Aortic smooth muscle cell (primary cell): ENCODE results near the gene PTCH2. TPM values are rescaled to one million over a fixed set of nuclear protein-coding genes. Genes with fewer than 3 reads are reported as not detected.

Experiments used
- total RNA-seq: library from RNA; depleted of rRNA; stranded (reverse); fragments of >200 nt; gene quantifications from 2 replicates; pipeline ENCODE4 v1.2.3, GENCODE V29; 2014

PTCH2 gene, protein sequence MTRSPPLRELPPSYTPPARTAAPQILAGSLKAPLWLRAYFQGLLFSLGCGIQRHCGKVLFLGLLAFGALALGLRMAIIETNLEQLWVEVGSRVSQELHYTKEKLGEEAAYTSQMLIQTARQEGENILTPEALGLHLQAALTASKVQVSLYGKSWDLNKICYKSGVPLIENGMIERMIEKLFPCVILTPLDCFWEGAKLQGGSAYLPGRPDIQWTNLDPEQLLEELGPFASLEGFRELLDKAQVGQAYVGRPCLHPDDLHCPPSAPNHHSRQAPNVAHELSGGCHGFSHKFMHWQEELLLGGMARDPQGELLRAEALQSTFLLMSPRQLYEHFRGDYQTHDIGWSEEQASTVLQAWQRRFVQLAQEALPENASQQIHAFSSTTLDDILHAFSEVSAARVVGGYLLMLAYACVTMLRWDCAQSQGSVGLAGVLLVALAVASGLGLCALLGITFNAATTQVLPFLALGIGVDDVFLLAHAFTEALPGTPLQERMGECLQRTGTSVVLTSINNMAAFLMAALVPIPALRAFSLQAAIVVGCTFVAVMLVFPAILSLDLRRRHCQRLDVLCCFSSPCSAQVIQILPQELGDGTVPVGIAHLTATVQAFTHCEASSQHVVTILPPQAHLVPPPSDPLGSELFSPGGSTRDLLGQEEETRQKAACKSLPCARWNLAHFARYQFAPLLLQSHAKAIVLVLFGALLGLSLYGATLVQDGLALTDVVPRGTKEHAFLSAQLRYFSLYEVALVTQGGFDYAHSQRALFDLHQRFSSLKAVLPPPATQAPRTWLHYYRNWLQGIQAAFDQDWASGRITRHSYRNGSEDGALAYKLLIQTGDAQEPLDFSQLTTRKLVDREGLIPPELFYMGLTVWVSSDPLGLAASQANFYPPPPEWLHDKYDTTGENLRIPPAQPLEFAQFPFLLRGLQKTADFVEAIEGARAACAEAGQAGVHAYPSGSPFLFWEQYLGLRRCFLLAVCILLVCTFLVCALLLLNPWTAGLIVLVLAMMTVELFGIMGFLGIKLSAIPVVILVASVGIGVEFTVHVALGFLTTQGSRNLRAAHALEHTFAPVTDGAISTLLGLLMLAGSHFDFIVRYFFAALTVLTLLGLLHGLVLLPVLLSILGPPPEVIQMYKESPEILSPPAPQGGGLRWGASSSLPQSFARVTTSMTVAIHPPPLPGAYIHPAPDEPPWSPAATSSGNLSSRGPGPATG
- 0.12 and 0.40 TPM in 2 replicates for total RNA-seq

GRCh38 chr1:44842862-44843655 is at the start of gene PTCH2:
Gene PTCH2, minus strand, starts transcription at chr1:44843253. Its CDS starts 321 bp downstream, at chr1:44842932.

GRCh38 chr1:44808063-44808937 is 34.8 kb downstream of the PTCH2 start, which contains the start of gene BTBD19:
Gene BTBD19, plus strand, starts transcription at chr1:44808523. Its CDS starts 298 bp downstream, at chr1:44808821.

GRCh38 chr1:44806704-44807363 is 36.2 kb downstream of the PTCH2 start, which contains the start of gene DYNLT4:
Gene DYNLT4, minus strand, starts transcription at chr1:44807351. Its CDS starts 683 bp downstream, at chr1:44806668.

DNA sequence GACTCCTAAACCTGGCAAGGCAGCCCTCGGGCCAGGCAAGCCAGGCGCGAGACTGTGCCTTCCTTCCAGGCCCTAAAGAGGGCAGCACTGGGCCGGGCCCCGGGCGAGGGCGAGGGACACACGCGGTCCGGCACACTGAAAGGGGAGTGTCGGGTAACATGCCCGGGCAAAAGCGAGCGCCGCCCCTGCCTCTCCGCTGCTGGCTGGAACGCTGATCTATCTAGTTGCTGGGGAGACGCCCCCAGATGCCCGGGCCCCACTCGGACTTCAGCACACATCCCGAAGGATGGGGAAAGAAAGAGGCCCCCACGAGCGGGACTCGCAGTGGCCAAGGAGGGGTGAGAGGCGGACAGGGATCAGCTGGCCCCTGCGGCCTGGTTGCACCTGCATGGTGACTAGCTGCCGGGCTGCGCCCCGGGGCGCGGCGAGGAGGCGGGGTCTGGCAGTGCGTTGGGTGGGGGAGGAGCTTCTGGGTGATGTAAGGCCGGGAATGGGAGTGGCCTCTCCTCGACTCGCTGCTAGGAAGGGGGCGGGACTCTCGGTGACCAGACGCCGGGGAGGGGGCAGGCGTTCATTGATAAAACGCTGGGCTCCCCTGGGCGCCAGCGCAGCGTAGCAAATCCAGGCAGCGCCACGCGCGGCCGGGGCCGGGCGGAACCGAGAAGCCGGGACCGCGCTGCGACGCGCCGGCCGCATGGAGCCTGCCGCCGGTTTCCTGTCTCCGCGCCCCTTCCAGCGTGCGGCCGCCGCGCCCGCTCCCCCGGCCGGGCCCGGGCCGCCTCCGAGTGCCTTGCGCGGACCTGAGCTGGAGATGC is 43.1 kb downstream of the PTCH2 start, which contains the start of gene PLK3:
PLK3 (plus strand) TSS at position 608 of the 815 bp plus-strand sequence; CDS start at position 695, 87 bp downstream.

DNA sequence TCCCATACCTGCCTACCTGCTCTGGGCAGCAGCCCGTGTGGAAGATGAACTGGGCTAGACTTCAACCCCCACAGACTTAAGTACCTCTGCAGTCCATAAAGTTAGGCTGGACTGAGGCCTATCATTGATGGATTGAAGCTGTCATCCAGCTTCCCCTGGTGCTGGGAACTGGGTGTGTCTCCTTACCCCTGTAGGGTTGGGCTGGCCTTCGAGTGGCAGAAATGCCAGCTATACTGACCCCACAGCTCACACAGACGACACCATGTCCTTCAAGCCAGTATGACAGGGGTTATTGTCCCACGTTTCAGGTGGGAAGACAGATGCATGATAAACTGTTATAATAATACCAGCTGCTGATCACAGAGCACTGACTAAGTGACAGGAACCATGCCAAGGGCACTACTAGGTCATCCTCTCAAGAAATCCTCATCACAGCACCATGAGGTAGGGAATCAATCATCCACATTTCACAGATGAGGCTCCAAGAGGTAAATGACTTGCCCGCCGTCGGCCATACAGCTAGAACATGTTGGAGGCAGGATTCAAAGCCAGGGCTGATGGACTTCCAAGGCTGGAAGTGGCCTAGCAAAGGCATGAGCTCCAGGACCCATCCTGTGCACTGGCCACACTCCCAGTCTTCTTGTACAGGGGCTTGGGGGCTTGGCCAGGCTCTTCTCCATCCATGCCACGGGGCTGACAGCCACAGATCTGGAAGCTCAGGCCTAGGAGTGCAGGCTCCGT is 54.8 kb downstream of the PTCH2 start, which contains the start of gene BEST4:
BEST4 (minus strand) TSS at position 51 of the 741 bp plus-strand sequence. CDS start 465 bp downstream, outside the sequence.

GRCh38 chr1:44775078-44775929 is 67.7 kb downstream of the PTCH2 start, which contains the start of gene RPS8:
Gene RPS8, plus strand, starts transcription at chr1:44775540. Its CDS starts 57 bp downstream, at chr1:44775597.

Other genes starting within 250 kb of the PTCH2 start
- 4.9 and 5.0 TPM in 2 replicates for gene TMEM53, start 168.8 kb downstream of the PTCH2 start, total RNA-seq
- gene ARMH1, start 168.5 kb downstream of the PTCH2 start, total RNA-seq: 0.37 and 0.92 TPM in 2 replicates
- gene RNU5D-1, start 112.1 kb downstream of the PTCH2 start, total RNA-seq: not detected in 2 replicates
- 15.3 and 27.3 TPM in 2 replicates for gene KIF2C, start 103.4 kb downstream of the PTCH2 start, total RNA-seq
- 1,243 and 1,276 TPM in 2 replicates for gene RPS8, start 67.7 kb downstream of the PTCH2 start, total RNA-seq
- 0.12 and 0.13 TPM in 2 replicates for gene BEST4, start 55.1 kb downstream of the PTCH2 start, total RNA-seq
- 29.2 and 29.7 TPM in 2 replicates for gene PLK3, start 42.9 kb downstream of the PTCH2 start, total RNA-seq
- 0.12 TPM in 1 of 2 replicates, not detected in the other for gene DYNLT4, start 35.9 kb downstream of the PTCH2 start, total RNA-seq
- 5.3 and 7.6 TPM in 2 replicates for gene BTBD19, start 34.7 kb downstream of the PTCH2 start, total RNA-seq
- gene EIF2B3, start 143.3 kb upstream of the PTCH2 start, total RNA-seq: 40.4 and 51.4 TPM in 2 replicates
- 16.4 and 23.5 TPM in 2 replicates for gene HECTD3, start 168.1 kb upstream of the PTCH2 start, total RNA-seq
- 198 and 213 TPM in 2 replicates for gene UROD, start 169.0 kb upstream of the PTCH2 start, total RNA-seq